ENCODE results near the gene PRPF6. TPM values are rescaled to one million over a fixed set of nuclear protein-coding genes. Genes with fewer than 3 reads are reported as not detected.

The PRPF6 gene
- total and polyA plus RNA-seq, 8 donors, result 49.8 to 85.4 (median 80.3) TPM

GRCh38 chr20:63952210-63952535 is 28.8 kb upstream of the PRPF6 start:
- Histone ChIP-seq H3K27ac (no peak overlapping the region), H3K4me1 (peaks cover 32 to 82% of the 10 kb centered on the region in 2 donors), H3K9me3 (no peaks in the 10 kb centered on the region), H3K4me3 (no peak overlapping the region), H3K27me3 (no peaks in the 10 kb centered on the region), H3K36me3 (peaks cover 0 to 9% of the 10 kb centered on the region in 2 donors)
- intact Hi-C loops (cut with DNase I), result no loop called here
- TF ChIP-seq CTCF (IDR thresholded peaks at IDR 0.05), result no peak
- DNase-seq, result no peak
- no peak for ATAC-seq

- intact Hi-C loops (cut with DNase I), result no loop called here
- Histone ChIP-seq H3K4me1 (peaks cover 38 to 82% of the 10 kb centered on the region in 2 donors), H3K36me3 (peaks cover 0 to 9% of the 10 kb centered on the region in 2 donors), H3K27me3 (no peaks in the 10 kb centered on the region), H3K9me3 (no peaks in the 10 kb centered on the region), H3K4me3 (no peak overlapping the region), H3K27ac (no peak overlapping the region)
- ATAC-seq, result no peak
- TF ChIP-seq CTCF (IDR thresholded peaks at IDR 0.05), result no peak
- DNase-seq, result no peak
These were observed 28.2 kb upstream of the PRPF6 start for GRCh38 chr20:63952769-63953168.

GRCh38 chr20:63953764-63954429 is 27.0 kb upstream of the PRPF6 start:
- H3K4me1 ChIP-seq, result peaks cover 34 to 77% of the 10 kb centered on the region in 2 donors
- intact Hi-C loops (cut with DNase I), result no loop called here
- no peaks in the 10 kb centered on the region for H3K27me3 ChIP-seq
- peaks cover 0 to 12% of the 10 kb centered on the region in 2 donors for H3K36me3 ChIP-seq
- no peak for ATAC-seq
- no peak for TF ChIP-seq CTCF (IDR thresholded peaks at IDR 0.05)
- no peak for DNase-seq
- peak overlapping the region; percentile 33 to 84 for H3K27ac ChIP-seq
- H3K4me3 ChIP-seq, result peak overlapping the region in 1 of 2 donors; percentile 100
- H3K9me3 ChIP-seq, result no peaks in the 10 kb centered on the region

- peak overlapping the region; percentile 94 to 100 for H3K4me3 ChIP-seq
- intact Hi-C loops (cut with DNase I), result no loop called here
- no peaks in the 10 kb centered on the region for H3K27me3 ChIP-seq
- DNase-seq (peak in 1 of 4 donors; percentile 52), ATAC-seq (peak; percentile 50)
- peak; percentile 16 to 25 for TF ChIP-seq CTCF (IDR thresholded peaks at IDR 0.05)
- peaks cover 20 to 62% of the 10 kb centered on the region in 2 donors for H3K4me1 ChIP-seq
- no peaks in the 10 kb centered on the region for H3K9me3 ChIP-seq
- H3K27ac ChIP-seq, result peak overlapping the region; percentile 72 to 84
- peaks cover 0 to 24% of the 10 kb centered on the region in 2 donors for H3K36me3 ChIP-seq
These were observed 25.6 kb upstream of the PRPF6 start for GRCh38 chr20:63955281-63955826.

GRCh38 chr20:63955827-63956663 is 24.9 kb upstream of the PRPF6 start, which contains the start of gene UCKL1:
Gene UCKL1, minus strand, starts transcription at chr20:63956416. Its CDS starts 44 bp downstream, at chr20:63956372.
- DNase-seq, result peak; percentile 89 to 95 (median 94)
- Histone ChIP-seq H3K27me3 (no peaks in the 10 kb centered on the region), H3K4me1 (peaks cover 20 to 56% of the 10 kb centered on the region in 2 donors), H3K4me3 (peak within 1 kb of the TSS; percentile 94 to 100), H3K27ac (peak within 1 kb of the TSS; percentile 72 to 84), H3K9me3 (no peaks in the 10 kb centered on the region), H3K36me3 (peaks cover 0 to 27% of the 10 kb centered on the region in 2 donors)
- intact Hi-C loops (cut with DNase I), result no loop called here
- peak; percentile 85 for ATAC-seq
- TF ChIP-seq CTCF (IDR thresholded peaks at IDR 0.05), result no peak
